A673 (cell line): Measurements from ENCODE around the gene MFAP3L. TPM values are rescaled to one million over a fixed set of nuclear protein-coding genes. Genes with fewer than 3 reads are reported as not detected.

Source experiments
- BruUV-seq: library from RNA; stranded (reverse); fragments of 400-500 nt; replicated peaks from 2 replicates; lab custom pipeline; 2021; lab: Mats Ljungman, UMichigan
- CTCF ChIA-PET: fragments of 300-600 bp; sonication (Branson Sonifier 250); formaldehyde crosslinking; loops from one replicate; lab custom pipeline; 2022; ENCODE audit warnings: antibody characterized with exemption; lab: Charles Lee
- POLR2A ChIA-PET: fragments of 300-600 bp; sonication (Branson Sonifier 250); formaldehyde crosslinking; loops from one replicate; lab custom pipeline; 2022; ENCODE audit warnings: antibody characterized with exemption; ENCODE audit not compliant: low non-redundant PET; lab: Charles Lee
- DNase-seq: peaks from one replicate; pipeline ENCODE4 v3.0.0-alpha.2; 2015; ENCODE audit warnings: low spot score
- H3K27ac ChIP-seq: fragments of 200-600 bp; sonication (generic); 2 replicates; pipeline ENCODE4 v1.5.1; 2016; ENCODE audit warnings: mixed run types, low read depth, mild to moderate bottlenecking, mixed read lengths, antibody characterized with exemption, low read length; ENCODE audit not compliant: poor library complexity, severe bottlenecking
- H3K27me3 ChIP-seq: fragments of 200-600 bp; sonication (generic); replicated peaks from 2 replicates; pipeline ENCODE4 v1.6.1; 2017; ENCODE audit warnings: mixed run types, low read depth, mild to moderate bottlenecking, mixed read lengths, antibody characterized with exemption, low read length; ENCODE audit not compliant: insufficient read depth, poor library complexity
- H3K36me3 ChIP-seq: fragments of 200-600 bp; sonication (generic); 2 replicates; pipeline ENCODE4 v1.6.1; 2016; ENCODE audit warnings: mixed run types, mild to moderate bottlenecking, mixed read lengths, antibody characterized with exemption, low read length; ENCODE audit not compliant: insufficient read depth, poor library complexity, severe bottlenecking
- H3K4me1 ChIP-seq: fragments of 200-600 bp; sonication (generic); 2 replicates; pipeline ENCODE4 v1.6.1; 2017; ENCODE audit warnings: mixed run types, mild to moderate bottlenecking, mixed read lengths, antibody characterized with exemption, low read length; ENCODE audit not compliant: insufficient read depth, poor library complexity, severe bottlenecking
- H3K4me3 ChIP-seq: fragments of 200-600 bp; sonication (generic); 2 replicates; pipeline ENCODE4 v1.5.1; 2016; ENCODE audit warnings: low read depth, mixed run types, mild to moderate bottlenecking, mixed read lengths, low read length; ENCODE audit not compliant: poor library complexity, severe bottlenecking
- H3K9me3 ChIP-seq: fragments of 200-600 bp; sonication (generic); 2 replicates; pipeline ENCODE4 v1.6.1; 2016; ENCODE audit warnings: mixed run types, low read depth, mild to moderate bottlenecking, mixed read lengths, antibody characterized with exemption, low read length; ENCODE audit not compliant: poor library complexity, severe bottlenecking
- EZH2 ChIP-seq: fragments of 200-600 bp; sonication (generic); IDR thresholded peaks from 2 replicates; pipeline ENCODE4 v1.6.1; 2017; ENCODE audit warnings: borderline replicate concordance, low read depth, mild to moderate bottlenecking, mixed read lengths, antibody characterized with exemption, low read length; ENCODE audit not compliant: poor library complexity, severe bottlenecking
- intact Hi-C: fragments of 100-400 bp; cut with micrococcal nuclease; formaldehyde crosslinking; loops from one replicate; pipeline ENCODE4 v1.10.0; 2022; ENCODE audit not compliant: unreplicated experiment
- total RNA-seq: library from RNA; stranded (reverse); gene quantifications from 2 replicates; pipeline ENCODE4 v1.2.3, GENCODE V29; 2021
- TF ChIP-seq, protein P1 (sequence below): fragments of 300-800, 200-600 bp; sonication (generic); conservative IDR thresholded peaks from 2 replicates; pipeline ENCODE4 v1.5.1; 2017; ENCODE audit warnings: low read depth, mild to moderate bottlenecking, antibody characterized with exemption, low read length, moderate library complexity, mixed read lengths

Gene MFAP3L
- total RNA-seq, 1 experiment from 2014 or later = 7.6 TPM

DNA sequence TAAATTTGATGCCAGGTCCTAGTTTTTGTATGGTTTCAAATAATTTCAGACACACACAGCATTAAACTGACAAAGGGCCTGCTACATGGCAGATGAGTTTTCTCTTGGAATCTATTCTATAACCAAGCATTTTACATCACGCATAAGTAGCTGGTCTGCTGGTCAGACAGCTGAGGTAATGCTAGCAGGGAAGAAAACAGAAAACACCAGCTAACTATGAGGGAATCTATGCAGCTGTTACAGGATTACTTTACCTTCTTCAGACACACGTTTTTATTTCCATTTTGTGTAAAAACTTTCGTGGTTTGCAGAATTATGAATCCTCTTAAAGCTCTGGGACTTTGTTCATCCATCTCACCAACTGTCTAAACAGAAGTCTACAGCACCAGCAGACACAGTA, 42.0 kb downstream of the MFAP3L start:
- ChIA-PET POLR2A (no interaction called here), CTCF (no interaction called here)
- no peak for TF ChIP-seq EZH2
- TF ChIP-seq, protein P1, sequence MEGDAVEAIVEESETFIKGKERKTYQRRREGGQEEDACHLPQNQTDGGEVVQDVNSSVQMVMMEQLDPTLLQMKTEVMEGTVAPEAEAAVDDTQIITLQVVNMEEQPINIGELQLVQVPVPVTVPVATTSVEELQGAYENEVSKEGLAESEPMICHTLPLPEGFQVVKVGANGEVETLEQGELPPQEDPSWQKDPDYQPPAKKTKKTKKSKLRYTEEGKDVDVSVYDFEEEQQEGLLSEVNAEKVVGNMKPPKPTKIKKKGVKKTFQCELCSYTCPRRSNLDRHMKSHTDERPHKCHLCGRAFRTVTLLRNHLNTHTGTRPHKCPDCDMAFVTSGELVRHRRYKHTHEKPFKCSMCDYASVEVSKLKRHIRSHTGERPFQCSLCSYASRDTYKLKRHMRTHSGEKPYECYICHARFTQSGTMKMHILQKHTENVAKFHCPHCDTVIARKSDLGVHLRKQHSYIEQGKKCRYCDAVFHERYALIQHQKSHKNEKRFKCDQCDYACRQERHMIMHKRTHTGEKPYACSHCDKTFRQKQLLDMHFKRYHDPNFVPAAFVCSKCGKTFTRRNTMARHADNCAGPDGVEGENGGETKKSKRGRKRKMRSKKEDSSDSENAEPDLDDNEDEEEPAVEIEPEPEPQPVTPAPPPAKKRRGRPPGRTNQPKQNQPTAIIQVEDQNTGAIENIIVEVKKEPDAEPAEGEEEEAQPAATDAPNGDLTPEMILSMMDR = no peak
- Histone ChIP-seq H3K4me1 (no peaks in the 10 kb centered on the region), H3K9me3 (no peaks in the 10 kb centered on the region), H3K36me3 (no peaks in the 10 kb centered on the region), H3K4me3 (no peak overlapping the region), H3K27ac (no peak overlapping the region), H3K27me3 (peaks cover 8% of the 10 kb centered on the region)
- intact Hi-C loops = no loop called here
- BruUV-seq = no TSS peak
- no peak for DNase-seq

DNA sequence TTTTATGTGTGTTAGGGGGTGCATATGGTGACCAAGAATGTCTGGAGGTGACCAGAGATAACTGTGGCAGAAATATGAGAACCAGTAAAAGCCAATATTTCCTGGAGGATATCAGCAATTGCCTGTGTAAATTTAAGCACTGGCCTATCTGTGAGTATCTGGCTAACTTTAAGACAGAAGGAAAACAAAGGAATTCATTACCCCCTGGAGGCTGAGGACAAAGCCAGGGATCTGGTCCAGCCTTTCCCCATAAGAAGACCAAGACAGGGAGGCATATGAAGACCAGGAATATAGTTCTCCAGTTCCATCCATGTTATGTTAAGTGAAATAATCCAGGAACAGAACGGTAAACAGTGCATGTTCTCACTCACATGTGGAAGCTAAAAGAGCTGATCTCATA, 49.2 kb downstream of the MFAP3L start:
- POLR2A ChIA-PET = no interaction called here
- H3K4me3 ChIP-seq = no peak overlapping the region
- no peaks in the 10 kb centered on the region for H3K9me3 ChIP-seq
- no peaks in the 10 kb centered on the region for H3K36me3 ChIP-seq
- no peaks in the 10 kb centered on the region for H3K4me1 ChIP-seq
- DNase-seq = no peak
- no peak overlapping the region for H3K27ac ChIP-seq
- CTCF ChIA-PET = no interaction called here
- BruUV-seq = no TSS peak
- TF ChIP-seq, protein P1 = no peak
- no peak for TF ChIP-seq EZH2
- H3K27me3 ChIP-seq = no peaks in the 10 kb centered on the region
- intact Hi-C loops = no loop called here

DNA sequence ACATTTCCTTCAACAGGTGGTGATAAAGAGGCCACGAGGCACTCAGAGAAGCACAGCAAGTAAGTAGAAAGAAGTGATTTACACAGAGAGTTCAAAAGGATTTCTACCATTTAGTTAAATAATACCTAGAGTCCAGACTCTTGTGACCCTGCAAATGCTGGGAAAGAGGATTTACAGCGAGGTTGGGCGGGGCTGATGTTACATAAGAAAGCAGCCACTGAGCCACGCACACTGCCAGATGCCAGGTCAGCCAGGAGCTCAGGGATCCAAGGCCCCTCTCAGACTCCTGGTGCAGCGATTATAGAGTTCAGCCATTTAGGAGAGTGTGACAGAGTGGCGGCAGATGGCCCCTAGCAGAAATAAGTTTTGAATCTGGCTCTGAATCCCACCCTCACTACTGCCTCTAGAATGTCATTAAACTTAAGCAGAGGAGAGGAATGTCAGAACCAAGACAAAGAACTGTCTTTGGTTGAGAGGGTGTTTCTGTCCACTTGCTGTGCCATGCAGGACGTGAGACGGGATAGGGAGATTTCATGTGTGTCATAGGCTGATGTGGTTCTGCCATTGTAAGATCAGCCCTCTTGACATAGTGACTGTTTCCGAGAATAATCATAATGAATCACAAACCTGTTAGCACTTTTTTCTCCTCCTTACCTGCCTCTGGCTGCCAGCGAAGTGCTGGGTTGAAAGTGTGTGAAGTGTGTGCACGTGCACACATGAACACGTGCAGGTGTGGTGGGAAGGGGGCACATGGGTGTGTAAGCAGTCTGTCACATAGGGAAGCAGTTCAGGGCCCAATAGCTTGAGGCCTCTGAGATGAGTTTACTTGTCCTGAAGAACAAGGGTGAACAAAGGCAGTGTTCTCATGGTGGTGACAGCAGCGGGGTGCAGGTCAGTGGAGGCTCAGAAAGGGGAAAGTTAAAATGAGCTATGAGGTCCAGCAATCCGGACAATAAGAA, 50.1 kb downstream of the MFAP3L start:
- no peaks in the 10 kb centered on the region for H3K36me3 ChIP-seq
- intact Hi-C loops = no loop called here
- H3K27me3 ChIP-seq = no peaks in the 10 kb centered on the region
- TF ChIP-seq, protein P1 = no peak
- TF ChIP-seq EZH2 = no peak
- no peaks in the 10 kb centered on the region for H3K4me1 ChIP-seq
- ChIA-PET POLR2A (no interaction called here), CTCF (no interaction called here)
- no TSS peak for BruUV-seq
- no peak overlapping the region for H3K27ac ChIP-seq
- H3K4me3 ChIP-seq = no peak overlapping the region
- no peaks in the 10 kb centered on the region for H3K9me3 ChIP-seq
- no peak for DNase-seq
